Measurements from ENCODE around the gene CHEK2.

DNA sequence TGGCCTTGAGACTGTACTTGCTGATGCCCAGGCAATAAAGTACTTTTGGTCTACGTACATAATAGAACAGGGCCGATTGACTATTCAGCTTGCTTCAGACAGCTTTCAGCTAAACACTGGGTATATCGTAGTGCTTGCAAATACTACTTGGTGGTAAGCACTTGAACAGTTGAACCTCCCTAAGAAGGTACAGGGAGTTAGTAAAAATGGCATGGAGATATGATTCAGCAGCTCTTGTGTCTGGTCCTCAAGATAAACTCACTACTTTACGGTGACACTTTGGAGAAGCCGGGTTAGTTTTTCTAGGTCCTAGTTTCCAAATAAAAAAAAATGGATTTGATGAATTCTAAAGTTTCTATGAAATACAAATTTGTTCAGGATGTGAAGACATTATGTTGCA is 38.2 kb upstream of the CHEK2 start:
- TF ChIP-seq POLR2A (IDR thresholded peaks at IDR 0.05) = no peak
- TF ChIP-seq, protein P1, sequence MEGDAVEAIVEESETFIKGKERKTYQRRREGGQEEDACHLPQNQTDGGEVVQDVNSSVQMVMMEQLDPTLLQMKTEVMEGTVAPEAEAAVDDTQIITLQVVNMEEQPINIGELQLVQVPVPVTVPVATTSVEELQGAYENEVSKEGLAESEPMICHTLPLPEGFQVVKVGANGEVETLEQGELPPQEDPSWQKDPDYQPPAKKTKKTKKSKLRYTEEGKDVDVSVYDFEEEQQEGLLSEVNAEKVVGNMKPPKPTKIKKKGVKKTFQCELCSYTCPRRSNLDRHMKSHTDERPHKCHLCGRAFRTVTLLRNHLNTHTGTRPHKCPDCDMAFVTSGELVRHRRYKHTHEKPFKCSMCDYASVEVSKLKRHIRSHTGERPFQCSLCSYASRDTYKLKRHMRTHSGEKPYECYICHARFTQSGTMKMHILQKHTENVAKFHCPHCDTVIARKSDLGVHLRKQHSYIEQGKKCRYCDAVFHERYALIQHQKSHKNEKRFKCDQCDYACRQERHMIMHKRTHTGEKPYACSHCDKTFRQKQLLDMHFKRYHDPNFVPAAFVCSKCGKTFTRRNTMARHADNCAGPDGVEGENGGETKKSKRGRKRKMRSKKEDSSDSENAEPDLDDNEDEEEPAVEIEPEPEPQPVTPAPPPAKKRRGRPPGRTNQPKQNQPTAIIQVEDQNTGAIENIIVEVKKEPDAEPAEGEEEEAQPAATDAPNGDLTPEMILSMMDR (IDR thresholded peaks at IDR 0.05) = no peak

All from vagina (tissue), 2 donors.